Fibroblast of lung (primary cell): ENCODE results near the gene NR2F6.

Experiments used
- EZH2 ChIP-seq: IDR thresholded peaks from 2 replicates; pipeline ENCODE4 v1.5.1; 2012; ENCODE audit warnings: low read length, control low read depth, mild to moderate bottlenecking; ENCODE audit errors: missing control alignments
- TF ChIP-seq, protein P1 (sequence below), 2 donors: IDR thresholded peaks in 1 of 2; conservative IDR thresholded peaks in 1 of 2; 1 replicate in 1 of 2; 2 replicates in 1 of 2; pipeline ENCODE4 v1.5.1; 2011 to 2012; ENCODE audit warnings: low read length in 2 of 2, control low read depth in 1 of 2, inconsistent platforms in 1 of 2, low read depth in 1 of 2, mild to moderate bottlenecking in 1 of 2

DNA sequence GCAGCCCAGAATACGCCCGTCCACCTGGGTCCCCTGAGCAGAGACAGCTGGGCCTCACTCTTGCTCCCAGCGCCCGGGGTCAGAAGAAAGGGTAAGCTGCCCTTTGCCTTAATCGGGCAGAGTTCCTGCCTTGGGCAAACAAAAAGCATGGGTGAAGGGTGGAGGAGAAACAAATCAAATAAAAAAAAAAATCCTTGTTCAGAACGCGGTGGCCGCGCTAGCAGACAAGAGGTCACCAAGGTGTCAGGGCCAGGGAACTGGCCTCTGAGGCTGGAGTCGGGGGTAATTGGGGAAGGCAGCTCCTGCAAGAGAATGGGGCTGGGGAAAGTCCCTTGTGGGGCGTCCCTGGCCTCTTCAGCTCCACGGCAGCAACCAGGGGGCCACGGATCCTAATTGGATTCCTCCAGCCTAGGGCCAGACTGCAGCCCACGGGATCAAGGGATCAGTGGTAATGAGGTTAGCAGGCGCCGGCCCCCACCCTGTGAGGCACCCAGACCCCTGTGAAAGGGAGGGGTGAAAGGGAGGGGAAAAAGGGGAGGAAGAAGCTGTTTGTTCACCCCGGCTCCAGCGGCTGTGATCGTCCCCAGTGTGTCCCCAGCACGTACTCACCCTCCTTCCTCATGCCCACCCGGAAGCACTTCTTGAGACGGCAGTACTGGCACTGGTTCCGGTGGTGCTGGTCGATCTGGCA, 5.5 kb downstream of the NR2F6 start:
- TF ChIP-seq, protein P1, sequence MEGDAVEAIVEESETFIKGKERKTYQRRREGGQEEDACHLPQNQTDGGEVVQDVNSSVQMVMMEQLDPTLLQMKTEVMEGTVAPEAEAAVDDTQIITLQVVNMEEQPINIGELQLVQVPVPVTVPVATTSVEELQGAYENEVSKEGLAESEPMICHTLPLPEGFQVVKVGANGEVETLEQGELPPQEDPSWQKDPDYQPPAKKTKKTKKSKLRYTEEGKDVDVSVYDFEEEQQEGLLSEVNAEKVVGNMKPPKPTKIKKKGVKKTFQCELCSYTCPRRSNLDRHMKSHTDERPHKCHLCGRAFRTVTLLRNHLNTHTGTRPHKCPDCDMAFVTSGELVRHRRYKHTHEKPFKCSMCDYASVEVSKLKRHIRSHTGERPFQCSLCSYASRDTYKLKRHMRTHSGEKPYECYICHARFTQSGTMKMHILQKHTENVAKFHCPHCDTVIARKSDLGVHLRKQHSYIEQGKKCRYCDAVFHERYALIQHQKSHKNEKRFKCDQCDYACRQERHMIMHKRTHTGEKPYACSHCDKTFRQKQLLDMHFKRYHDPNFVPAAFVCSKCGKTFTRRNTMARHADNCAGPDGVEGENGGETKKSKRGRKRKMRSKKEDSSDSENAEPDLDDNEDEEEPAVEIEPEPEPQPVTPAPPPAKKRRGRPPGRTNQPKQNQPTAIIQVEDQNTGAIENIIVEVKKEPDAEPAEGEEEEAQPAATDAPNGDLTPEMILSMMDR (conservative IDR thresholded peaks at IDR 0.05 in 1 of 2, IDR thresholded peaks at IDR 0.05 in 1 of 2; ENCODE audit: low read depth in 1 of 2, low read length in 2 of 2), result no peak
- TF ChIP-seq EZH2, result no peak
